CD4-positive, CD25-positive, alpha-beta regulatory T cell (primary cell): ENCODE data around the gene SUPT4H1. TPM values are rescaled to one million over a fixed set of nuclear protein-coding genes. Genes with fewer than 3 reads are reported as not detected.
"Not testable (repeated sequence)": the region's sequence is repeated elsewhere in the genome, so short reads cannot be mapped to it uniquely, and the experiment has no call there.

Source experiments
- ATAC-seq, 2 donors: fragments of 150-1000 bp; cut with Tn5 transposase; one replicate each; pipeline ENCODE4 v1.10.0; 2021; ENCODE audit warnings: low read depth in 2 of 2, moderate number of reproducible peaks in 2 of 2, moderate library complexity in 1 of 2
- DNase-seq, 3 donors: peaks; one replicate each; pipeline versions ENCODE4 v3.0.0 to v3.0.0-alpha.2; 2012 to 2022; ENCODE audit warnings: mixed read lengths in 1 of 3
- H3K27ac ChIP-seq: one replicate; pipeline ENCODE4 v1.7.0; 2013; ENCODE audit warnings: mild to moderate bottlenecking, low read length; ENCODE audit not compliant: insufficient read depth, poor library complexity, severe bottlenecking
- H3K27me3 ChIP-seq: one replicate; pipeline ENCODE4 v1.7.0; 2013; ENCODE audit warnings: low read length; ENCODE audit not compliant: control insufficient read depth, insufficient read depth
- H3K36me3 ChIP-seq: one replicate; pipeline ENCODE4 v1.7.0; 2013; ENCODE audit warnings: mild to moderate bottlenecking, low read length, moderate library complexity; ENCODE audit not compliant: control insufficient read depth, insufficient read depth
- H3K4me1 ChIP-seq: 2 replicates; pipeline ENCODE4 v1.7.0; 2013; ENCODE audit warnings: mild to moderate bottlenecking, low read length; ENCODE audit not compliant: insufficient read depth, control insufficient read depth, poor library complexity, severe bottlenecking
- H3K4me3 ChIP-seq: one replicate; pipeline ENCODE4 v1.7.0; 2013; ENCODE audit warnings: low read depth, mild to moderate bottlenecking, low read length, moderate library complexity
- H3K9me3 ChIP-seq, 2 experiments: 1 replicate in 1 of 2; 2 replicates in 1 of 2; pipeline ENCODE4 v1.7.0; 2013; ENCODE audit warnings: low read length in 2 of 2, mild to moderate bottlenecking in 1 of 2, moderate library complexity in 1 of 2; ENCODE audit not compliant: control insufficient read depth in 2 of 2
- H3K27ac Mint-ChIP-seq, 3 donors: one replicate each; pipeline ENCODE4 v1.8.0; 2020 to 2022; ENCODE audit warnings: mild to moderate bottlenecking in 3 of 3, mixed read lengths in 3 of 3, moderate library complexity in 2 of 3
- H3K27me3 Mint-ChIP-seq: one replicate; pipeline ENCODE4 v1.8.0; 2022; ENCODE audit warnings: mild to moderate bottlenecking, mixed read lengths
- H3K36me3 Mint-ChIP-seq: one replicate; pipeline ENCODE4 v1.8.0; 2020; ENCODE audit warnings: mixed read lengths
- H3K4me1 Mint-ChIP-seq, 4 donors: one replicate each; pipeline ENCODE4 v1.8.0; 2020 to 2022; ENCODE audit warnings: mixed read lengths in 4 of 4, mild to moderate bottlenecking in 1 of 4
- H3K4me3 Mint-ChIP-seq, 4 donors: one replicate each; pipeline ENCODE4 v1.8.0; 2020 to 2022; ENCODE audit warnings: mild to moderate bottlenecking in 4 of 4, mixed read lengths in 4 of 4, moderate library complexity in 3 of 4
- H3K9me3 Mint-ChIP-seq, 7 donors: one replicate each; pipeline ENCODE4 v1.8.0; 2020 to 2022; ENCODE audit warnings: mixed read lengths in 7 of 7, mild to moderate bottlenecking in 3 of 7, moderate library complexity in 2 of 7
- polyA plus RNA-seq, 4 donors: library from polyadenylated mRNA; unstranded; fragments of 300-500 nt; fragmentation: Illumina TruSeq; gene quantifications; one replicate each; pipeline ENCODE4 v1.2.3, GENCODE V29; 2021
- total RNA-seq: library from RNA; stranded (reverse); gene quantifications from one replicate; pipeline ENCODE4 v1.2.3, GENCODE V29; 2022

The SUPT4H1 gene
- total and polyA plus RNA-seq, 5 donors from 2014 or later: 52.6 to 177 (median 126) TPM

DNA sequence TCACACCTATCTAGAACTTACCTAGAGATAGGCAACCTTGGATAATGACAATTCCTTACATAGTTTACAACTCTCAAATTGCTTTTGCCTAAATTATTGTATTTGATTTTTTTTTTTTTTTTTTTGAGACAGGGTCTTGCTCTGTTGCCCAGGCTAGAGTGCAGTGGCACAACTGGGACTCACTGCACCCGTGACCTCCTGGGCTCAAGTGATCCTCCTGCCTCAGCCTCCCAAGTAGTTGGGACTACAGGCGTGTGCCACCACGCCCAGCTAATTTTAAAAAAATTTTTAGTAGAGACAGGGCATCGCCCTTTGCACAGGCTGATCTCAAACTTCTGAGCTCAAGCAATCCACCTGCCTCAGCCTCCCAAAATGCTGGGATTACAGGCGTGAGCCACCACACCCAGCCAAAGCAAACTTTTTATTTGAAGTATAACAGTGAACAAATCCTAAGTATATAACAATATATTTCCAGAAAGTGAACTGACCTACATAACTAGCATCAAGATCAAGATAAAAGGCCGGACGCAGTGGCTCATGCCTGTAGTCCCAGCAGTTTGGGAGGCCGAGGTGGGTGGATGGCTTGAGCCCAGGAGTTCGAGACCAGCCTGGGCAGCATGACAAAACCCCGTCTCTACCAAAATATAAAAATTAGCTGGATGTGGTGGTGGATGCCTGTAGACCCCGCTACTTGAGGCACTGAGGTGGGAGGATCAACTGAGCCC, 10.7 kb downstream of the SUPT4H1 start:
- peaks cover 18 to 95% (median 59%) of the 10 kb centered on the region in 4 donors for H3K4me1 Mint-ChIP-seq
- peak overlapping the region; percentile 90 to 99 (median 98) for H3K4me3 Mint-ChIP-seq
- H3K9me3 Mint-ChIP-seq, H3K27me3 ChIP-seq, ATAC-seq, H3K9me3 ChIP-seq, H3K27me3 Mint-ChIP-seq, DNase-seq: not testable (repeated sequence)
- H3K27ac ChIP-seq: peak overlapping the region; percentile 99
- peak overlapping the region; percentile 87 for H3K4me3 ChIP-seq
- H3K27ac Mint-ChIP-seq: peak overlapping the region; percentile 93 to 100 (median 99)
- peaks cover 100% of the 10 kb centered on the region for H3K4me1 ChIP-seq
- H3K36me3 Mint-ChIP-seq: peaks cover 14% of the 10 kb centered on the region
- H3K36me3 ChIP-seq: peaks cover 12% of the 10 kb centered on the region

DNA sequence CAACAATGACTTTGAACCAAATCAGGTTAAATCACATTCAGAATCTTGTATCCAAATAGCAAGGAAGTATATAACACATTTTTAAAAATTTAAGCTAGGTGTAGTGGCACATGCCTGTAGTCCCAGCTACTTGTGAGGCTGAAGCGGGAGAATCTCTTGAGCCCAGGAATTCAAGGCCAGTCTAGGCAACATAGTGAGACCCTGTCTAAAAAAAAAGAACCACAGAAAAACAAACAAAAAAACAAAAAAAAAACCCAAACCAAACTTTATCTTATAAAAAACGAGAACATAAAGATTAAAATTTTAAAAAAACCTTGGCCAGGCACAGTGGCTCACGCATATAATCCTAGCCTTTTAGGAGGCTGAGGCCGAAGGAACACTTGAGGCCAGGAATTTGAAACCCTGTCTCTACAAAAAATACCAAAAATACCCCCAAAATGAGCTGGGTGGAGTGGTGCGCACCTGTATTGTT, 11.6 kb downstream of the SUPT4H1 start:
- Histone ChIP-seq H3K9me3 (no peaks in the 10 kb centered on the region), H3K36me3 (peaks cover 3% of the 10 kb centered on the region), H3K4me3 (peak overlapping the region; percentile 87), H3K27me3 (no peaks in the 10 kb centered on the region), H3K4me1 (peaks cover 100% of the 10 kb centered on the region), H3K27ac (peak overlapping the region; percentile 99)
- Mint-ChIP-seq H3K36me3 (peaks cover 13% of the 10 kb centered on the region), H3K4me1 (peaks cover 18 to 95% (median 59%) of the 10 kb centered on the region in 4 donors), H3K4me3 (peak overlapping the region; percentile 97 to 100 (median 99)), H3K27ac (peak overlapping the region; percentile 93 to 100 (median 99)), H3K9me3 (no peaks in the 10 kb centered on the region), H3K27me3 (no peaks in the 10 kb centered on the region)
- no peak for ATAC-seq
- DNase-seq: no peak

DNA sequence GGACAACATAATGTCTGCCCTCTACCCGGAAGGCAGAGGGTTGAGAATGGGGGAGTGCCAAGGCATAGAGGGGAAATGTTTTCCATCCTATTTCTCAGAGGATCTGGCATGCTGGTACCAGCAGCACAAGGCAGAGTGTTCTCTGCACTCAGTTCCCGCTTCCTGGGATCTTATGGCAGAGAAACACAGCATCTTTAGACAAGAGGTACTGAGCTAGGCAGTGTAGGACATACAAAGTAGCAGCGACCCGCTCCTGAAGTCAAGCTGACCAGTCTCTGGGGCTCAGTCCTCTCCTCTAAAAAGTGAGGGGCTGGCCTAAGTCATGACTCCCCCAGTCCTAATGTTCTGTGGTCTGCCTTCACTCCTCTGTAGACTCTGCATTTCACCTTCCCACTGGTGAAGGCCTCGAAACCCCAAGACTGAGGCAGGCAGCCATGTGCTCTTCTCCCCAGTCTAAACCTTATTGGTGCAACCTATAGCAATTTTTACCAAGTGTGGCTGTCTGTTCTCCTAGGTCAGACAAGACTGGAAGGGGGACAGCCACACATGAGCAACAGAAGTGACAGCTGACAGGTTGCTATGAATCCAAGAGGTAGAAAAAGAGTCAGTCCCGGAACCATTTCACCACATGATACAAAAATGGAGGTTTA, 12.1 kb downstream of the SUPT4H1 start:
- H3K4me1 Mint-ChIP-seq: peaks cover 13 to 95% (median 57%) of the 10 kb centered on the region in 4 donors
- no peaks in the 10 kb centered on the region for H3K9me3 Mint-ChIP-seq
- Histone ChIP-seq H3K36me3 (no peaks in the 10 kb centered on the region), H3K4me3 (peak overlapping the region; percentile 87), H3K27ac (peak overlapping the region; percentile 99), H3K9me3 (no peaks in the 10 kb centered on the region), H3K27me3 (no peaks in the 10 kb centered on the region), H3K4me1 (peaks cover 100% of the 10 kb centered on the region)
- H3K36me3 Mint-ChIP-seq: peaks cover 7% of the 10 kb centered on the region
- peak overlapping the region; percentile 97 to 100 (median 99) for H3K4me3 Mint-ChIP-seq
- no peaks in the 10 kb centered on the region for H3K27me3 Mint-ChIP-seq
- no peak for ATAC-seq
- H3K27ac Mint-ChIP-seq: peak overlapping the region; percentile 93 to 100 (median 99)
- peak in 2 of 3 donors; percentile 24 to 54 for DNase-seq

DNA sequence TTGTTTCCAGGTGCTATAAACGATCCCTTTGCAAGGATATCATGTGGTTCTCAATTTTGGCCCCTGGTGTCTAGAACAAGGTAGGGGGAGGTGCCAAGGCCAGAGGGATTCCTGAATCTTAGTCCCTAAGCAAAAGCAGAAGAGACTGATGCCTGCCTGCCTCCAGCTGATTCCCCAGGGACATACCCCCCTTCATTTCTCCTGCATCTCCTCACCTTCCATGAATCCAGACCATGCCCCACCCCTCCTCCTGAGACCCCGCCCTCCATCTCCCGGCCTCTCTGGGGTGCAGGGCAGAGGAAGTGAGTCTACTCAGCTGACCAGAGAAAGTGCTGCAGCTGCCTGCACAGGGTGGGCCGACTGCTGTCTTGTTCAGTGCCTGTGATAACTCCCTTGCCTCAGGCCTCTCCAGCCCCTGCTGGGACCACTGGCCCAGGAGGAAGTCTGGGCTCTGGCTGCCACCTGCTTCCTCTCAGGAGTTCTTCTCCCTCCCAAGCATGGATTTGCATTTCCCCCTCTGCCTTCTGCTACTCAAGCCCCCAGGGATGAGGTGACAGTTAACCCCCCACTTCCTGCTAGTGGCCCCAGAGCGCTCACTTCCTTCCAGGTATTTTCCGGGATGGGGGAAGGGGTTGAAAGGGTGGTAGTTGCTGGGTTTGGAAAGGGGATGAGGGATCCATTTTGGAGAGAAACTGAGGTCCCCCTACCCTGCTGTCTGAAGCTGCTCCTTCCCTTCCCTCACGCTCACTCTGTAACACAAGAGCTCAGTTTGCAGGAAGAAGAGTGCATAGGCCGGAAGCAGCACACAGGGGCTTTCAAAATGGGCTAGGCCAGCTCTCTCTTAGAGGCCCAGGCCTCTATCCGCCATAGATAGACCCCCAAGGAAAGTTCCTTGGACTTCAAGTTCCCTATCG, 12.9 kb downstream of the SUPT4H1 start:
- Mint-ChIP-seq H3K4me3 (peak overlapping the region; percentile 97 to 100 (median 99)), H3K27me3 (no peaks in the 10 kb centered on the region), H3K36me3 (peaks cover 6% of the 10 kb centered on the region), H3K27ac (peak overlapping the region; percentile 93 to 100 (median 99)), H3K4me1 (peaks cover 10 to 95% (median 60%) of the 10 kb centered on the region in 4 donors), H3K9me3 (no peaks in the 10 kb centered on the region)
- H3K9me3 ChIP-seq: no peaks in the 10 kb centered on the region
- H3K36me3 ChIP-seq: no peaks in the 10 kb centered on the region
- H3K4me1 ChIP-seq: peaks cover 100% of the 10 kb centered on the region
- H3K4me3 ChIP-seq: peak overlapping the region; percentile 87
- ATAC-seq: no peak
- peak overlapping the region; percentile 99 for H3K27ac ChIP-seq
- DNase-seq: peak in 2 of 3 donors; percentile 48 to 82
- no peaks in the 10 kb centered on the region for H3K27me3 ChIP-seq

DNA sequence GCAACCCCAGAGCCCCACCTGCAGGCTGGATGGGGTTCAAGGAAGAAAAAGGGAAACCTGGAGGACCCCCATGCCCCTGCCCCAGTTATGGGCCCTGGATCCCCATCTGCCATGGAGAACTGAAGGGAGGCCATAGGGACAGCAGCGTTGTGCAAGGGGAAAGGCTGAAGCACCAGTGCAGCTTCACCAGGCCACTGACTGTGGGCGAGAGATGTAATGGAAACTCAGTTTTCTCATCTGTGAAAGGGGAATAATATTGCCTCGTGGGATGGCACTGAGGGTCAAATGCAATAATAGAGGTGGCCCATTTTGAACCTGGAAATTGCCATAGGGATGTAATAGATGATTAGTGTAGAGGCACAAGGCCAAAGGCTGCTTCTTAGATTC, 13.6 kb downstream of the SUPT4H1 start:
- H3K36me3 Mint-ChIP-seq: peaks cover 6% of the 10 kb centered on the region
- DNase-seq: no peak

DNA sequence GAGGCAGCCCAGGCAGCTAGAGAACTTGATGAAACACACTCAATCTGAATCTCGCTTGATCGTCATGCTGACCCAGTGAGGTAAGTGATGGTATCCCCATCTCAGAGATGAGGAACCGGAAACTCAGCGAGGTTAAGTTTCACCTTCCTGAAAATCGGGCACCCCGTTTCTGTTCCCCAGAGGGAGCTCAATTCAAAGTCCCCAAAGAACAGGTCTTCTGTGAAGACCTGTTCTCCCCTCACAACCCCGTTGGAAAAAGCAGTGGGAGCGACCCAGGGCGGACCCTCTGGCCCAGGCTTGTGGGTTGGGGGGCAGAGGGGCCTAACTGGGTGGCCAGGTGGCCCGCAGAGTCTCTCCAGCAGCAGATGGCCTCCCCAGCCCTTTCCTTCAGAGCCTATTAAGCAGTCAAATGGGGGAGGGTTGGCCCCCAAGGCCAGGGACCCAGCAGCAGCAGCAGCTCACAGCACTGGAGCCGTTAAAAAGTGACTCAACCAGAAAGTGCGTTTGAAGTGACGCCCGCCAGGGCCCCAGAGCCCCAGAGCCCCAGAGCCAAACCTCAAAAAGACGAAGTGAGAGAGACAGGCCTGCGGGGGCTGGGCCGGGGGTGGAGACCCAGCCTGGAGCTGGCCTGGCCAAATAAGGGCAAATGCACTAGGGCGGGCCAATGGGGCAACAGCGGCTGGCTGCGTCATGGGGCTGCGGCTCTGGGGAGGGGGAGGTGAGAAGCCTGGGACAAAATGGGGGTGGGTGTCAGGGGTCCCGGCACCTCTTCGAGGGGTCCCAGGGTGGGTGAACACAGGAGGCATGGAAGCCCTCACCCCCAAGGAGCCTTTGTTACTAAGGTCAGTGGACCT, 14.2 kb downstream of the SUPT4H1 start:
- Mint-ChIP-seq H3K4me1 (peaks cover 5 to 92% (median 55%) of the 10 kb centered on the region in 4 donors), H3K9me3 (no peaks in the 10 kb centered on the region), H3K4me3 (peak overlapping the region; percentile 97 to 100 (median 99)), H3K27ac (peak overlapping the region; percentile 93 to 100 (median 99)), H3K36me3 (peaks cover 6% of the 10 kb centered on the region), H3K27me3 (no peaks in the 10 kb centered on the region)
- no peaks in the 10 kb centered on the region for H3K9me3 ChIP-seq
- peak overlapping the region; percentile 92 for H3K4me3 ChIP-seq
- no peaks in the 10 kb centered on the region for H3K36me3 ChIP-seq
- DNase-seq (peak; percentile 83 to 97 (median 89)), ATAC-seq (peak; percentile 77 to 80)
- H3K4me1 ChIP-seq: peaks cover 98% of the 10 kb centered on the region
- no peaks in the 10 kb centered on the region for H3K27me3 ChIP-seq
- peak overlapping the region; percentile 99 for H3K27ac ChIP-seq

More for the DNA sequence above, 13.6 kb downstream of the SUPT4H1 start:
- peaks cover 8 to 95% (median 59%) of the 10 kb centered on the region in 4 donors for H3K4me1 Mint-ChIP-seq
- no peaks in the 10 kb centered on the region for H3K27me3 Mint-ChIP-seq
- peaks cover 100% of the 10 kb centered on the region for H3K4me1 ChIP-seq
- peak overlapping the region; percentile 93 to 100 (median 99) for H3K27ac Mint-ChIP-seq
- peak overlapping the region; percentile 99 for H3K27ac ChIP-seq
- no peaks in the 10 kb centered on the region for H3K27me3 ChIP-seq
- ATAC-seq: no peak
- H3K4me3 Mint-ChIP-seq: peak overlapping the region; percentile 97 to 100 (median 99)
- no peaks in the 10 kb centered on the region for H3K9me3 ChIP-seq
- no peaks in the 10 kb centered on the region for H3K36me3 ChIP-seq
- H3K4me3 ChIP-seq: peak overlapping the region; percentile 87
- no peaks in the 10 kb centered on the region for H3K9me3 Mint-ChIP-seq
